ENCODE results near the gene GANAB.

The GANAB gene

GRCh38 chr11:62593434-62594044 is 52.9 kb downstream of the GANAB start:
- peaks cover 26% of the 10 kb centered on the region for H3K4me1 ChIP-seq (ENCODE audit: insufficient read depth, low read length, poor library complexity, severe bottlenecking)

GRCh38 chr11:62592989-62593421 is 53.4 kb downstream of the GANAB start:
- TF ChIP-seq EZH2phosphoT487 (IDR thresholded peaks at IDR 0.05; ENCODE audit: borderline replicate concordance) = no peak
- TF ChIP-seq CTCF (conservative IDR thresholded peaks at IDR 0.05; ENCODE audit: low read length) = no peak
- H3K4me1 ChIP-seq (ENCODE audit: insufficient read depth, low read length, poor library complexity, severe bottlenecking) = peaks cover 21% of the 10 kb centered on the region
- H2AFZ ChIP-seq (ENCODE audit: low read length) = no peak overlapping the region
- H3K4me2 ChIP-seq (ENCODE audit: low read depth, low read length, poor library complexity, severe bottlenecking) = peak overlapping the region; percentile 87
- no peaks in the 10 kb centered on the region for H3K27me3 ChIP-seq (ENCODE audit: insufficient read depth, low read length, poor library complexity, severe bottlenecking)
- H3F3A ChIP-seq (ENCODE audit: low read depth) = peaks cover 12% of the 10 kb centered on the region
- peaks cover 63% of the 10 kb centered on the region for H3K79me2 ChIP-seq (ENCODE audit: insufficient read depth, low read length)
- H3K36me3 ChIP-seq (ENCODE audit: insufficient read depth, low read length) = peaks cover 48% of the 10 kb centered on the region; the same call in 1 of the 2 replicates
- H3K4me3 ChIP-seq (ENCODE audit: low read length, poor library complexity, severe bottlenecking) = peak overlapping the region; percentile 93
- no peaks in the 10 kb centered on the region for H3K9me3 ChIP-seq (ENCODE audit: insufficient read depth, low read depth, low read length)
- H3K9me2 ChIP-seq (replicated peaks; ENCODE audit: low read depth, low read length) = no peaks in the 10 kb centered on the region
- H4K20me1 ChIP-seq (ENCODE audit: insufficient read depth, low read length, poor library complexity, severe bottlenecking) = peaks cover 30% of the 10 kb centered on the region
- H3K9ac ChIP-seq (ENCODE audit: low read depth, low read length, poor library complexity, severe bottlenecking) = peak overlapping the region; percentile 78

More at GRCh38 chr11:62593434-62594044, 52.9 kb downstream of the GANAB start:
- H2AFZ ChIP-seq (ENCODE audit: low read length) = no peak overlapping the region
- H3K79me2 ChIP-seq (ENCODE audit: insufficient read depth, low read length) = peaks cover 63% of the 10 kb centered on the region
- no peaks in the 10 kb centered on the region for H3K9me2 ChIP-seq (replicated peaks; ENCODE audit: low read depth, low read length)
- H3K4me3 ChIP-seq (ENCODE audit: low read length, poor library complexity, severe bottlenecking) = peak overlapping the region; percentile 93
- no peaks in the 10 kb centered on the region for H3K9me3 ChIP-seq (ENCODE audit: insufficient read depth, low read depth, low read length)
- H4K20me1 ChIP-seq (ENCODE audit: insufficient read depth, low read length, poor library complexity, severe bottlenecking) = peaks cover 36% of the 10 kb centered on the region
- TF ChIP-seq EZH2phosphoT487 (IDR thresholded peaks at IDR 0.05; ENCODE audit: borderline replicate concordance) (no peak), CTCF (conservative IDR thresholded peaks at IDR 0.05; ENCODE audit: low read length) (peak; percentile 89)
- no peaks in the 10 kb centered on the region for H3K27me3 ChIP-seq (ENCODE audit: insufficient read depth, low read length, poor library complexity, severe bottlenecking)
- peaks cover 52% of the 10 kb centered on the region; the same call in 1 of the 2 replicates for H3K36me3 ChIP-seq (ENCODE audit: insufficient read depth, low read length)
- H3K9ac ChIP-seq (ENCODE audit: low read depth, low read length, poor library complexity, severe bottlenecking) = no peak overlapping the region
- H3F3A ChIP-seq (ENCODE audit: low read depth) = peaks cover 12% of the 10 kb centered on the region
- peak overlapping the region; percentile 87 for H3K4me2 ChIP-seq (ENCODE audit: low read depth, low read length, poor library complexity, severe bottlenecking)

GRCh38 chr11:62592146-62592815 is 54.1 kb downstream of the GANAB start:
- Histone ChIP-seq H3K4me2 (ENCODE audit: low read depth, low read length, poor library complexity, severe bottlenecking) (peak overlapping the region; percentile 87), H3K27me3 (ENCODE audit: insufficient read depth, low read length, poor library complexity, severe bottlenecking) (no peaks in the 10 kb centered on the region), H3F3A (ENCODE audit: low read depth) (peaks cover 12% of the 10 kb centered on the region), H3K9me2 (replicated peaks; ENCODE audit: low read depth, low read length) (no peaks in the 10 kb centered on the region), H3K9me3 (ENCODE audit: insufficient read depth, low read depth, low read length) (no peaks in the 10 kb centered on the region), H3K4me1 (ENCODE audit: insufficient read depth, low read length, poor library complexity, severe bottlenecking) (peaks cover 26% of the 10 kb centered on the region), H3K79me2 (ENCODE audit: insufficient read depth, low read length) (peaks cover 63% of the 10 kb centered on the region), H4K20me1 (ENCODE audit: insufficient read depth, low read length, poor library complexity, severe bottlenecking) (peaks cover 23% of the 10 kb centered on the region), H3K9ac (ENCODE audit: low read depth, low read length, poor library complexity, severe bottlenecking) (peak overlapping the region; percentile 78), H3K36me3 (ENCODE audit: insufficient read depth, low read length) (peaks cover 40% of the 10 kb centered on the region; the same call in 1 of the 2 replicates), H2AFZ (ENCODE audit: low read length) (peak overlapping the region; percentile 68), H3K4me3 (ENCODE audit: low read length, poor library complexity, severe bottlenecking) (peak overlapping the region; percentile 93)
- TF ChIP-seq EZH2phosphoT487 (IDR thresholded peaks at IDR 0.05; ENCODE audit: borderline replicate concordance) = no peak
- no peak for TF ChIP-seq CTCF (conservative IDR thresholded peaks at IDR 0.05; ENCODE audit: low read length)
